GM12878 (cell line): Measurements from ENCODE around the gene NOP10. TPM values are rescaled to one million over a fixed set of nuclear protein-coding genes. Genes with fewer than 3 reads are reported as not detected.
"Not testable (repeated sequence)": the region's sequence is repeated elsewhere in the genome, so short reads cannot be mapped to it uniquely, and the experiment has no call there.

Experiments
- ATAC-seq: fragments of 200-7000 bp; cut with Tn5 transposase; 3 replicates; pipeline ENCODE4 v1.9.1; 2020; ENCODE audit warnings: mild to moderate bottlenecking, moderate library complexity
- BruUV-seq: library from RNA; stranded (reverse); fragments of 400-500 nt; replicated peaks from 2 replicates; lab custom pipeline; 2021; lab: Mats Ljungman, UMichigan
- CTCF ChIA-PET: fragments of 300-600 bp; sonication (Branson Sonifier 250); formaldehyde crosslinking; extraction: SDS; loops from one replicate; lab custom pipeline; 2021; ENCODE audit warnings: inconsistent platforms; lab: Yijun Ruan, JAX
- POLR2A ChIA-PET: fragments of 350-600 bp; formaldehyde crosslinking; extraction: SDS; loops from one replicate; lab custom pipeline; 2021; ENCODE audit warnings: inconsistent platforms; lab: Charles Lee
- RAD21 ChIA-PET: fragments of 300-600 bp; sonication (Branson Sonifier 250); formaldehyde crosslinking; loops from one replicate; lab custom pipeline; 2023; ENCODE audit warnings: antibody characterized with exemption; ENCODE audit not compliant: unreplicated experiment; lab: Charles Lee
- SMC1A ChIA-PET: fragments of 300-600 bp; sonication (Branson Sonifier 250); formaldehyde crosslinking; loops from one replicate; lab custom pipeline; 2023; ENCODE audit not compliant: unreplicated experiment, uncharacterized antibody; lab: Charles Lee
- DNase-seq: peaks from one replicate; pipeline ENCODE4 v3.0.0-alpha.2; 2011; ENCODE audit warnings: low read depth, low spot score
- FAIRE-seq: peaks from 3 replicates; lab custom pipeline; 2011; peaks lifted over from hg19 to GRCh38; lab: Jason Lieb, UNC
- H2AFZ ChIP-seq: 2 replicates; pipeline ENCODE4 v1.6.0; 2011; ENCODE audit warnings: low read depth, low read length, control low read depth; ENCODE audit not compliant: control insufficient read depth
- H3K27ac ChIP-seq: 2 replicates; pipeline ENCODE4 v1.5.1; 2011; ENCODE audit warnings: control low read depth; ENCODE audit not compliant: control insufficient read depth, insufficient read depth
- H3K27me3 ChIP-seq, 2 experiments: replicated peaks in 1 of 2; 2 replicates each; pipeline versions ENCODE4 v1.6.0 to v1.6.1; 2011; ENCODE audit warnings: low read length in 1 of 2; ENCODE audit not compliant: control insufficient read depth in 2 of 2, insufficient read depth in 2 of 2
- H3K36me3 ChIP-seq, 2 experiments: 2 replicates each; pipeline ENCODE4 v1.5.1; 2011; ENCODE audit warnings: low read length in 1 of 2; ENCODE audit not compliant: control insufficient read depth in 2 of 2, insufficient read depth in 2 of 2
- H3K4me1 ChIP-seq: 2 replicates; pipeline ENCODE4 v1.6.1; 2011; ENCODE audit warnings: mild to moderate bottlenecking, low read length, moderate library complexity, mixed read lengths; ENCODE audit not compliant: control insufficient read depth, insufficient read depth
- H3K4me2 ChIP-seq: 2 replicates; pipeline ENCODE4 v1.6.0; 2011; ENCODE audit warnings: control low read depth; ENCODE audit not compliant: control insufficient read depth, insufficient read depth
- H3K4me3 ChIP-seq: fragments of 200-600 bp; sonication (generic); 2 replicates; pipeline ENCODE4 v1.5.1; 2016
- H3K79me2 ChIP-seq: 2 replicates; pipeline ENCODE4 v1.6.0; 2011; ENCODE audit warnings: low read length; ENCODE audit not compliant: control insufficient read depth, insufficient read depth
- H3K9ac ChIP-seq: 2 replicates; pipeline ENCODE4 v1.8.0; 2011; ENCODE audit warnings: low read length, control low read depth, mixed read lengths; ENCODE audit not compliant: control insufficient read depth, insufficient read depth
- H3K9me3 ChIP-seq: replicated peaks from 3 replicates; pipeline ENCODE4 v1.5.1; 2011; ENCODE audit warnings: mild to moderate bottlenecking, low read length; ENCODE audit not compliant: control insufficient read depth, insufficient read depth
- H4K20me1 ChIP-seq: 2 replicates; pipeline ENCODE4 v1.6.0; 2011; ENCODE audit not compliant: control insufficient read depth, insufficient read depth
- BMI1 ChIP-seq: fragments of 450-650 bp; IDR thresholded peaks from 2 replicates; pipeline ENCODE4 v1.6.1; 2016; ENCODE audit warnings: mild to moderate bottlenecking, moderate library complexity, borderline replicate concordance
- EED ChIP-seq: sonication (generic); IDR thresholded peaks from 2 replicates; pipeline ENCODE4 v1.6.1; 2016; ENCODE audit warnings: antibody characterized with exemption, low read depth
- HCFC1 ChIP-seq: fragments of 150-350 bp; IDR thresholded peaks from 2 replicates; pipeline ENCODE4 v1.6.1; 2014; ENCODE audit warnings: low read length
- HDGF ChIP-seq: fragments of 450-650 bp; IDR thresholded peaks from 2 replicates; pipeline ENCODE4 v1.6.1; 2016; ENCODE audit warnings: antibody characterized with exemption
- MYC ChIP-seq: IDR thresholded peaks from 2 replicates; pipeline ENCODE4 v1.6.1; 2011; ENCODE audit warnings: mild to moderate bottlenecking, low read length, moderate library complexity, inconsistent platforms; ENCODE audit not compliant: insufficient read depth, insufficient replicate concordance, insufficient read length, severe bottlenecking
- RAD51 ChIP-seq: fragments of 450-650 bp; IDR thresholded peaks from 2 replicates; pipeline ENCODE4 v1.6.1; 2016; ENCODE audit warnings: moderate library complexity, mild to moderate bottlenecking, inconsistent platforms
- TAF1 ChIP-seq: IDR thresholded peaks from 2 replicates; pipeline ENCODE4 v1.6.1; 2011; ENCODE audit warnings: mild to moderate bottlenecking, low read depth, low read length, borderline replicate concordance
- WGBS: methylation state at CpG from one replicate; pipeline ENCODE4 v1.1.6; 2016; ENCODE audit warnings: low lambda C conversion rate; ENCODE audit not compliant: insufficient replicate concordance, insufficient coverage; ENCODE audit errors: missing lambda C conversion rate; 5-methylcytosine and 5-hydroxymethylcytosine counted together
- in situ Hi-C: fragments of 300-500 bp; cut with MboI; formaldehyde crosslinking; loops from 9 replicates; pipeline ENCODE4 v1.14.3; 2018; ENCODE audit warnings: mixed read lengths
- intact Hi-C: fragments of 100-400 bp; cut with micrococcal nuclease; formaldehyde crosslinking; loops from one replicate; pipeline ENCODE4 v1.14.2; 2022; ENCODE audit not compliant: unreplicated experiment
- polyA plus RNA-seq, 11 experiments: library from polyadenylated mRNA; depleted of rRNA in 4 of 11; unstranded in 6 of 11; stranded (reverse) in 5 of 11; fragments of >200 nt; fragmentation: Nextera tagmentation in 4 of 11; fragmentation: Illumina TruSeq in 1 of 11; extraction: Ambion mirVana in 4 of 11; extraction: Trizol in 1 of 11; gene quantifications; 1 replicate in 1 of 11; 2 replicates in 10 of 11; pipeline versions ENCODE4 v1.2.1 to v1.2.3, GENCODE V29; 2011 to 2016; ENCODE audit warnings: inconsistent platforms in 2 of 11, missing spikeins in 2 of 11, low read depth in 1 of 11
- total RNA-seq, 4 experiments: library from RNA; depleted of rRNA in 3 of 4; stranded (reverse); fragments of >200 nt in 3 of 4; fragmentation: Illumina TruSeq in 1 of 4; extraction: Trizol in 1 of 4; gene quantifications; 2 replicates each; pipeline versions ENCODE4 v1.2.1 to v1.2.3, GENCODE V29; 2013 to 2021
- TF ChIP-seq, protein P1 (sequence below): fragments of 450-650 bp; IDR thresholded peaks from 2 replicates; pipeline ENCODE4 v1.6.1; 2018; ENCODE audit warnings: mild to moderate bottlenecking, low read depth, moderate library complexity; ENCODE audit not compliant: partially characterized antibody
- TF ChIP-seq, protein P2 (sequence below): fragments of 150-350 bp; IDR thresholded peaks from 2 replicates; pipeline ENCODE4 v1.6.1; 2016; ENCODE audit warnings: low read depth, low read length

The NOP10 gene
- total and polyA plus RNA-seq, 10 of the 15 experiments (the other 5 are each of a cell fraction or from before 2014, with no cell fraction given) = 225 to 1,778 (median 537) TPM

DNA sequence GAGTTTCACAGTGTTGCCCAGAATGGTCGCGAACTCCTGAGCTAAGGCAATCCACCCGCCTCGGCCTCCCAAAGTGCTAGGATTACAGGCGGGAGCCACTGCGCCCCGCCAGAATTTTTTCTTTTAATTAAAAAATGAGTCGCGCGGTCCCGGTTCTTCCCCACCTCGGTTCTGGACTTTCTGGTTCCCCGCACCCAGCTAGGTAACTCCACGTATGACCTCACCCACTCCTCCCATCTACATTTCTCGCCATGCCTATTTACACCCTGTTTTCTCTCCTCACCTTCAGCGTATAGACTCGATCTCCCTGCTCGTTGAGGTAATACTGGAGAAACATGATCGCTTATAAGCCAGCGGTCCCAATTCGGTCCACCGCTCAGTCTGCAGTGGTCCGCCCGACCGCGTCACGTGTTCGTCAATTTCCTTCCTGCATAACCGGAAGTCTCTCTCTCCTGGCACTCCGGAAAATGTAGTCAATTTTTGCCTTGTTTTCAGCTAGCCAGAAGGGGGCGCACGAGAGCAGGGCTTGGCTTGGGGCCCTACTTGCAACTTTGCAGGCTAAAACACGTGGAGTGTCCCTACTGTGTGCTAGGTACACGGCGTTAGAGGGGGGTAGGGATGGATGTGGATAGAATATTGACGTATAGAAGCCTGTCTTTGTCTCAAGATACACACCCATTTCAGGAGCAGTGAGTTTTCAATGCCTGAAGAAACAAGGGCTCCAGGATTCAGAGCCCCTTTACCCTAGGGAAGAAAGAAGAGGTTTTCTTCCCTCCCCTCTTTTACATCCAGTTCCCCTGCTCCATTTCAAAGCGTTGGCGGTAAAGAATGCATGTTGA is at the start of gene NOP10, which contains the start of gene NUTM1 (continued):
- TF ChIP-seq, protein P1, sequence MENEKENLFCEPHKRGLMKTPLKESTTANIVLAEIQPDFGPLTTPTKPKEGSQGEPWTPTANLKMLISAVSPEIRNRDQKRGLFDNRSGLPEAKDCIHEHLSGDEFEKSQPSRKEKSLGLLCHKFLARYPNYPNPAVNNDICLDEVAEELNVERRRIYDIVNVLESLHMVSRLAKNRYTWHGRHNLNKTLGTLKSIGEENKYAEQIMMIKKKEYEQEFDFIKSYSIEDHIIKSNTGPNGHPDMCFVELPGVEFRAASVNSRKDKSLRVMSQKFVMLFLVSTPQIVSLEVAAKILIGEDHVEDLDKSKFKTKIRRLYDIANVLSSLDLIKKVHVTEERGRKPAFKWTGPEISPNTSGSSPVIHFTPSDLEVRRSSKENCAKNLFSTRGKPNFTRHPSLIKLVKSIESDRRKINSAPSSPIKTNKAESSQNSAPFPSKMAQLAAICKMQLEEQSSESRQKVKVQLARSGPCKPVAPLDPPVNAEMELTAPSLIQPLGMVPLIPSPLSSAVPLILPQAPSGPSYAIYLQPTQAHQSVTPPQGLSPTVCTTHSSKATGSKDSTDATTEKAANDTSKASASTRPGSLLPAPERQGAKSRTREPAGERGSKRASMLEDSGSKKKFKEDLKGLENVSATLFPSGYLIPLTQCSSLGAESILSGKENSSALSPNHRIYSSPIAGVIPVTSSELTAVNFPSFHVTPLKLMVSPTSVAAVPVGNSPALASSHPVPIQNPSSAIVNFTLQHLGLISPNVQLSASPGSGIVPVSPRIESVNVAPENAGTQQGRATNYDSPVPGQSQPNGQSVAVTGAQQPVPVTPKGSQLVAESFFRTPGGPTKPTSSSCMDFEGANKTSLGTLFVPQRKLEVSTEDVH = peak; percentile 78
- TF ChIP-seq HCFC1 = peak; percentile 53; the same call in 1 of the 2 replicates
- TF ChIP-seq MYC = no peak
- TF ChIP-seq HDGF = no peak
- peak; percentile 98 for TF ChIP-seq RAD51
- peak; percentile 59; the same call in 1 of the 2 replicates for TF ChIP-seq BMI1
- peak; percentile 73 for TF ChIP-seq TAF1
- TF ChIP-seq EED = peak; percentile 74
- TF ChIP-seq, protein P2, sequence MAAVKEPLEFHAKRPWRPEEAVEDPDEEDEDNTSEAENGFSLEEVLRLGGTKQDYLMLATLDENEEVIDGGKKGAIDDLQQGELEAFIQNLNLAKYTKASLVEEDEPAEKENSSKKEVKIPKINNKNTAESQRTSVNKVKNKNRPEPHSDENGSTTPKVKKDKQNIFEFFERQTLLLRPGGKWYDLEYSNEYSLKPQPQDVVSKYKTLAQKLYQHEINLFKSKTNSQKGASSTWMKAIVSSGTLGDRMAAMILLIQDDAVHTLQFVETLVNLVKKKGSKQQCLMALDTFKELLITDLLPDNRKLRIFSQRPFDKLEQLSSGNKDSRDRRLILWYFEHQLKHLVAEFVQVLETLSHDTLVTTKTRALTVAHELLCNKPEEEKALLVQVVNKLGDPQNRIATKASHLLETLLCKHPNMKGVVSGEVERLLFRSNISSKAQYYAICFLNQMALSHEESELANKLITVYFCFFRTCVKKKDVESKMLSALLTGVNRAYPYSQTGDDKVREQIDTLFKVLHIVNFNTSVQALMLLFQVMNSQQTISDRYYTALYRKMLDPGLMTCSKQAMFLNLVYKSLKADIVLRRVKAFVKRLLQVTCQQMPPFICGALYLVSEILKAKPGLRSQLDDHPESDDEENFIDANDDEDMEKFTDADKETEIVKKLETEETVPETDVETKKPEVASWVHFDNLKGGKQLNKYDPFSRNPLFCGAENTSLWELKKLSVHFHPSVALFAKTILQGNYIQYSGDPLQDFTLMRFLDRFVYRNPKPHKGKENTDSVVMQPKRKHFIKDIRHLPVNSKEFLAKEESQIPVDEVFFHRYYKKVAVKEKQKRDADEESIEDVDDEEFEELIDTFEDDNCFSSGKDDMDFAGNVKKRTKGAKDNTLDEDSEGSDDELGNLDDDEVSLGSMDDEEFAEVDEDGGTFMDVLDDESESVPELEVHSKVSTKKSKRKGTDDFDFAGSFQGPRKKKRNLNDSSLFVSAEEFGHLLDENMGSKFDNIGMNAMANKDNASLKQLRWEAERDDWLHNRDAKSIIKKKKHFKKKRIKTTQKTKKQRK = no peak

DNA sequence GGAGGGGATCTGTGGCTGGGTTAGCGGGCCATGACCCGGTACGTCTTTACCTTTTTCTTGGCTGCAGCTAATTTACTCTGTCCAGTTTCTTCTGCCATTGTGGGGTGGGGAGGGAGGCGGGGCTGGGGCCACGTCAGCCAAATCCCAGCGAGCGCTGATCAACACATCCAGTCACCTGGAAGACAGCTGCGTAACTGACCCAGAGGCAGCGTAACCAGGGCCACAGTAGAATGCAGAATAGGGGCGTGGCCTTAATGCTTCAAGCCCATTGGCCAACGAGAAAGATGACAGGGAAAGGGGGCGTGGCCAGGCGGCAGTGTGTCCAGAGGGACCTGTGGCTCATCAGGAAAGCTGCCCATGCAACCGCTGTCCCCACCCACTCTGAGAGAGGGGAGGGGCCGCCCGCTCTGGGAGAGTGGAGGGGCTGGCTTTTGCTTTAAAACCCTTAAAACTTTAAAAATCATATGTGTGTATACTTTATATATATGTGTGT is 46.7 kb upstream of the NOP10 start:
- H3K9ac ChIP-seq, H3K4me2 ChIP-seq, CTCF ChIA-PET, FAIRE-seq, POLR2A ChIA-PET, H2AFZ ChIP-seq, DNase-seq, H3K27me3 ChIP-seq, H3K27ac ChIP-seq, H3K4me3 ChIP-seq, H4K20me1 ChIP-seq, RAD21 ChIA-PET, SMC1A ChIA-PET, in situ Hi-C loops, H3K36me3 ChIP-seq, H3K9me3 ChIP-seq, BruUV-seq, H3K79me2 ChIP-seq, ATAC-seq, intact Hi-C loops, H3K4me1 ChIP-seq: not testable (repeated sequence)
- no CpG with 5 or more reads among the region's 16 CpGs for WGBS
